Measurements from ENCODE around the gene PDCD10.

PDCD10 gene

GRCh38 chr3:167733961-167734497 lies 663 bp downstream of the PDCD10 start:
- DNase-seq, result no peak

- DNase-seq, result no peak
Measured at GRCh38 chr3:167732313-167733065, 2.2 kb downstream of the PDCD10 start.

GRCh38 chr3:167731393-167731792 lies 3.3 kb downstream of the PDCD10 start:
- DNase-seq, result no peak

- no peak for DNase-seq
Measured at GRCh38 chr3:167729591-167729990, 5.1 kb downstream of the PDCD10 start.

- no peak for DNase-seq
Measured at GRCh38 chr3:167728632-167729323, 5.9 kb downstream of the PDCD10 start.

- no peak for DNase-seq
Measured at GRCh38 chr3:167728176-167728575, 6.5 kb downstream of the PDCD10 start.

GRCh38 chr3:167723872-167724271 lies 10.8 kb downstream of the PDCD10 start:
- DNase-seq, result no peak

- no peak for DNase-seq
Measured at GRCh38 chr3:167723025-167723512, 11.6 kb downstream of the PDCD10 start.

- DNase-seq, result no peak
Measured at GRCh38 chr3:167718582-167718981, 16.1 kb downstream of the PDCD10 start.

GRCh38 chr3:167716920-167717319 lies 17.8 kb downstream of the PDCD10 start:
- no peak for DNase-seq

GRCh38 chr3:167714871-167715270 lies 19.8 kb downstream of the PDCD10 start:
- DNase-seq, result no peak

GRCh38 chr3:167712445-167712844 lies 22.2 kb downstream of the PDCD10 start:
- no peak for DNase-seq

GRCh38 chr3:167711439-167711838 lies 23.3 kb downstream of the PDCD10 start:
- no peak for DNase-seq

- no peak for DNase-seq
Measured at GRCh38 chr3:167710552-167710951, 24.1 kb downstream of the PDCD10 start.

GRCh38 chr3:167709690-167710089 lies 25.0 kb downstream of the PDCD10 start:
- DNase-seq, result no peak

- no peak for DNase-seq
Measured at GRCh38 chr3:167705840-167706239, 28.9 kb downstream of the PDCD10 start.

GRCh38 chr3:167700926-167701325 lies 33.8 kb downstream of the PDCD10 start:
- no peak for DNase-seq

GRCh38 chr3:167700046-167700445 lies 34.6 kb downstream of the PDCD10 start:
- DNase-seq, result no peak

GRCh38 chr3:167694121-167694520 lies 40.6 kb downstream of the PDCD10 start:
- DNase-seq, result no peak

- no peak for DNase-seq
Measured at GRCh38 chr3:167691366-167691765, 43.3 kb downstream of the PDCD10 start.

- peak; percentile 15 for DNase-seq
Measured at GRCh38 chr3:167684388-167684993, 50.2 kb downstream of the PDCD10 start.

GRCh38 chr3:167679526-167679925 lies 55.2 kb downstream of the PDCD10 start:
- DNase-seq, result no peak

GRCh38 chr3:167675848-167676247 lies 58.8 kb downstream of the PDCD10 start:
- no peak for DNase-seq

- DNase-seq, result no peak
Measured at GRCh38 chr3:167673221-167673620, 61.5 kb downstream of the PDCD10 start.

Measured in NCI-H526 treated with DMSO at 0.1 percent for 48 hours (cell line).